ENCODE data around the gene KIF13A.

GRCh38 chr6:17851720-17852161, 135.7 kb downstream of the KIF13A start:
- TF ChIP-seq CTCF (IDR thresholded peaks at IDR 0.05) (no peak), POLR2A (IDR thresholded peaks at IDR 0.05) (no peak)

Data from Peyer's patch (tissue), 4 donors.